ENCODE results near the gene CACNA1F. TPM values are rescaled to one million over a fixed set of nuclear protein-coding genes. Genes with fewer than 3 reads are reported as not detected.

The CACNA1F gene
- total and polyA plus RNA-seq, 3 donors from 2014 or later = 0.16 to 0.24 (median 0.19) TPM

DNA sequence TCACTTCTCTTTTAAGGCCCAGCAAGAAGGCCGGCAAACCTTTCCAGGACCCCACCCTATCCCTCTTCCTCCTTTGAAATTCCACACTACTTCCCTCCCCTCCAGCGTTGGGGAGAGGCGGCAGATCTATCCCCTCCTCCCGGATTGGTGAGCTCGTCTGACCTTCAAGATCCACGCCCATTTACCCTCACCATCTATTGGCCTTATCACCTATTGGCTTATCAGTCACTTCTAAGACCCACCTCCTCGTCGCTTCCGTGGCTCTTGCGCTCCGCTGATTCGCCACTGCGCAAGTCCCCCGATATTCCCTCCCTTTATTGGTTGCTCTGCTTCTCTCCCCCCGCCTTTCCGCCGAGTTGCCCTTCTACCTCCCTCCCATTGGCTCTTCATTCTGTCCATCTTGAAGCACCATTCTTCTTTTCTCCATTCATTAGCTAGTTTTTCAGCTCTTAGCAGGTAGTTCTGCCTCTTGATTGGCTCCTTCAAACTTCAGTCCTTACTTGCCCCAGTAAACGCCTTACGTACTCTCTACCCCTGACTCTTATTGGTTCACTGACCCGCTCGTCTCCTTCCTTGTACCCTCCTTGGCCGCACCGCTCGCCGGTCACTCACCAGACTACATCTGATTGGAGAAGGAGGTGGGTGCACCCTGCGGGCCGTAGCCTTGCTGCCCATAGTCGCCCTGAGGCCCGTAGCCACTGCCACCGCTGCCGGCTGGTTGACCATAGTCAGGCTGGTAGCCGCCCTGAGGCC is 42.1 kb downstream of the CACNA1F start:
- H3K4me1 ChIP-seq = no peaks in the 10 kb centered on the region
- peak; percentile 97 for DNase-seq
- no peaks in the 10 kb centered on the region for H3K27me3 ChIP-seq
- TF ChIP-seq POLR2A (IDR thresholded peaks at IDR 0.05) = no peak
- TF ChIP-seq, protein P1, sequence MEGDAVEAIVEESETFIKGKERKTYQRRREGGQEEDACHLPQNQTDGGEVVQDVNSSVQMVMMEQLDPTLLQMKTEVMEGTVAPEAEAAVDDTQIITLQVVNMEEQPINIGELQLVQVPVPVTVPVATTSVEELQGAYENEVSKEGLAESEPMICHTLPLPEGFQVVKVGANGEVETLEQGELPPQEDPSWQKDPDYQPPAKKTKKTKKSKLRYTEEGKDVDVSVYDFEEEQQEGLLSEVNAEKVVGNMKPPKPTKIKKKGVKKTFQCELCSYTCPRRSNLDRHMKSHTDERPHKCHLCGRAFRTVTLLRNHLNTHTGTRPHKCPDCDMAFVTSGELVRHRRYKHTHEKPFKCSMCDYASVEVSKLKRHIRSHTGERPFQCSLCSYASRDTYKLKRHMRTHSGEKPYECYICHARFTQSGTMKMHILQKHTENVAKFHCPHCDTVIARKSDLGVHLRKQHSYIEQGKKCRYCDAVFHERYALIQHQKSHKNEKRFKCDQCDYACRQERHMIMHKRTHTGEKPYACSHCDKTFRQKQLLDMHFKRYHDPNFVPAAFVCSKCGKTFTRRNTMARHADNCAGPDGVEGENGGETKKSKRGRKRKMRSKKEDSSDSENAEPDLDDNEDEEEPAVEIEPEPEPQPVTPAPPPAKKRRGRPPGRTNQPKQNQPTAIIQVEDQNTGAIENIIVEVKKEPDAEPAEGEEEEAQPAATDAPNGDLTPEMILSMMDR (IDR thresholded peaks at IDR 0.05) = peak in 1 of 3 experiments; percentile 29
- intact Hi-C loops (cut with DNase I; ENCODE audit: low total_unique reads) = no loop called here
- peak overlapping the region; percentile 59 to 72 for H3K4me3 ChIP-seq
- no peaks in the 10 kb centered on the region for H3K36me3 ChIP-seq (ENCODE audit: low read depth, missing control alignments)
- H3K9me3 ChIP-seq = no peaks in the 10 kb centered on the region
- peak overlapping the region; percentile 72 to 81 for H3K27ac ChIP-seq
- WGBS, 2 donors = 1% methylated on average over 25 to 30 of the region's 32 CpGs

DNA sequence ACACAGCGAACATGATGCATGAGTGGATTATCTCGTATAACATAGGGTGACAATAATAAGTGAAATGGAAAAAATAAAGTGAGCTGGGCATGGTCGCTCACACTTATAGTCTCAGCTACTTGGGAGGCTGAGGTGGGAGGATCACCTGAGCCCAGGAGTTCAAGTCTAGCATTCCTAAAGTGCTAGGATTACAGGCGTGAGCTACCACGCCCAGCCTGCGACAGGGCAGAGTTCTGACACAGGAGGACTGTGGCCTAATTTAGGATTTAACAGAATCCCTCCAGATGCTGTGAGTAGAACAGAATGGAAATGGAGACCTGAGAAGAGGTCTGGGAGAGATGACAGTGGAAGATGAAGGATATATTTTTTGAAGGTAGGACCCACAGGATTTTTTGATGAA is 43.5 kb downstream of the CACNA1F start:
- intact Hi-C loops (cut with DNase I; ENCODE audit: low total_unique reads) = no loop called here
- no peak overlapping the region for H3K27ac ChIP-seq
- no peak overlapping the region for H3K4me3 ChIP-seq
- WGBS, 2 donors = 74 to 83% methylated on average over 6 of the region's 6 CpGs
- H3K4me1 ChIP-seq = no peaks in the 10 kb centered on the region
- no peak for DNase-seq
- no peaks in the 10 kb centered on the region for H3K36me3 ChIP-seq (ENCODE audit: low read depth, missing control alignments)
- TF ChIP-seq POLR2A (IDR thresholded peaks at IDR 0.05) = no peak
- TF ChIP-seq, protein P1 (IDR thresholded peaks at IDR 0.05) = no peak
- no peaks in the 10 kb centered on the region for H3K9me3 ChIP-seq
- no peaks in the 10 kb centered on the region for H3K27me3 ChIP-seq

DNA sequence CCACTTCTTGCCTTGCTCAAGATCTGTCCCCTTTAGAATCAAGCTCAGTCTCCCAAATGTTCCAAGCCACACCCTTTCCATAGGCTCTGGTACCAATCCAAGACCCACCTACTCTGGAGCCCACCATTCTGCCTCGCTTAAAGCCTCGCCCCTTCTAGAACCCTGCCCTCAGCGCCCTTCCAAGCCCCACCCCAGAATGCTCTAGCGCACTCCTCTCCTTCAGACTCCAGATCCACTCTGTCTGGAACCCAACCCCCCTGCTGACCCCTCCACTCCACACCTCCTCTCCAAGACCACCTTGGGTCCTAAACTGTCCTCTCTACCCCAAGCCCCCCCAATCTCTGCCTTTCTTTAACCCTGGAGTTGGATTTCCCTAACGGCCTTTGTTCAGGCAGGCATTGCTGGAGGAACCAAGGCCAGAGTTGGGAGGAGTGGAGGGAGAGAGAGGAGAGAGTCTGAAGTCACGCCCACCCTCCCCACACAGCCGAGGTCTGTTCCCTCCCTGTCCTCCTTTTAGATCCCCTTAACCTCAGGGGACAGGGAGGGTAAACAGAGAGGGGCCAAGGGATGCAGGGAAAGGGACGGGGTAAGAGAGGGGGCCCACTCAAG is 44.6 kb downstream of the CACNA1F start:
- intact Hi-C loops (cut with DNase I; ENCODE audit: low total_unique reads) = no loop called here
- H3K9me3 ChIP-seq = no peaks in the 10 kb centered on the region
- H3K27ac ChIP-seq = no peak overlapping the region
- WGBS, 2 donors = 62 to 64% methylated on average over 8 of the region's 8 CpGs
- no peak for TF ChIP-seq POLR2A (IDR thresholded peaks at IDR 0.05)
- TF ChIP-seq, protein P1 (IDR thresholded peaks at IDR 0.05) = no peak
- H3K4me3 ChIP-seq = no peak overlapping the region
- no peak for DNase-seq
- no peaks in the 10 kb centered on the region for H3K27me3 ChIP-seq
- no peaks in the 10 kb centered on the region for H3K4me1 ChIP-seq
- H3K36me3 ChIP-seq (ENCODE audit: low read depth, missing control alignments) = no peaks in the 10 kb centered on the region

DNA sequence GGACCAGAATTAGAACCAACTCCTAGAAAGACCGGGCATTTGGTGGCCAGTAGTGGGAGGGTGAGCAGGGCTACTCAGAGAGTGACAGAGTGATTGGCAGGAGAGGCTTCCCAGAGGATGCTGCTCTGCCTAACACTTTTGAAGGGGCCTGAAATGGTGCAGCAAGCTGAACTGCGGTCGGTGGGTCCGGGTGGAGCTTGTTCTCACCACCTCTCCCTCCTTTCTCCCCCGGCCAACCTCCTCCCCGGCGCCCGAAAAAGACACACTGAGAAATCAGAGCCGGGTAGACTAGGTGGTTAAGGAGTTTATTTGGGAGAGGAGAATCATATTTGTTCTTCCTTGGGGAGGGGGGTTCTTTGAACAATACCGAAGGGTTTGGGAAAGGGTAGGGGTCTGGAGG is 45.6 kb downstream of the CACNA1F start:
- no peak for DNase-seq
- no peak for TF ChIP-seq POLR2A (IDR thresholded peaks at IDR 0.05)
- TF ChIP-seq, protein P1 (IDR thresholded peaks at IDR 0.05) = no peak
- 66 to 81% methylated on average over 6 to 7 of the region's 10 CpGs for WGBS, 2 donors
- Histone ChIP-seq H3K27me3 (no peaks in the 10 kb centered on the region), H3K9me3 (no peaks in the 10 kb centered on the region), H3K36me3 (ENCODE audit: low read depth, missing control alignments) (no peaks in the 10 kb centered on the region), H3K4me1 (no peaks in the 10 kb centered on the region), H3K27ac (no peak overlapping the region), H3K4me3 (no peak overlapping the region)
- intact Hi-C loops (cut with DNase I; ENCODE audit: low total_unique reads) = no loop called here
